Tibial nerve (tissue), 3 donors: ENCODE results near the gene TNS3.

Experiments
- POLR2A ChIP-seq, 2 donors: fragments of 450-650 bp; IDR thresholded peaks; one replicate each; pipeline ENCODE4 v1.6.1; 2017; ENCODE audit warnings: antibody characterized with exemption in 2 of 2, mild to moderate bottlenecking in 2 of 2, moderate library complexity in 2 of 2
- TF ChIP-seq, protein P1 (sequence below), 5 experiments: fragments of 200-600 bp in 3 of 5; fragments of 450-650 bp in 2 of 5; sonication (generic) in 3 of 5; IDR thresholded peaks; one replicate each; pipeline ENCODE4 v1.5.1; 2016 to 2019; ENCODE audit warnings: antibody characterized with exemption in 5 of 5, mild to moderate bottlenecking in 3 of 5, moderate library complexity in 2 of 5

GRCh38 chr7:47443049-47443448, 138.9 kb downstream of the TNS3 start:
- TF ChIP-seq, protein P1, sequence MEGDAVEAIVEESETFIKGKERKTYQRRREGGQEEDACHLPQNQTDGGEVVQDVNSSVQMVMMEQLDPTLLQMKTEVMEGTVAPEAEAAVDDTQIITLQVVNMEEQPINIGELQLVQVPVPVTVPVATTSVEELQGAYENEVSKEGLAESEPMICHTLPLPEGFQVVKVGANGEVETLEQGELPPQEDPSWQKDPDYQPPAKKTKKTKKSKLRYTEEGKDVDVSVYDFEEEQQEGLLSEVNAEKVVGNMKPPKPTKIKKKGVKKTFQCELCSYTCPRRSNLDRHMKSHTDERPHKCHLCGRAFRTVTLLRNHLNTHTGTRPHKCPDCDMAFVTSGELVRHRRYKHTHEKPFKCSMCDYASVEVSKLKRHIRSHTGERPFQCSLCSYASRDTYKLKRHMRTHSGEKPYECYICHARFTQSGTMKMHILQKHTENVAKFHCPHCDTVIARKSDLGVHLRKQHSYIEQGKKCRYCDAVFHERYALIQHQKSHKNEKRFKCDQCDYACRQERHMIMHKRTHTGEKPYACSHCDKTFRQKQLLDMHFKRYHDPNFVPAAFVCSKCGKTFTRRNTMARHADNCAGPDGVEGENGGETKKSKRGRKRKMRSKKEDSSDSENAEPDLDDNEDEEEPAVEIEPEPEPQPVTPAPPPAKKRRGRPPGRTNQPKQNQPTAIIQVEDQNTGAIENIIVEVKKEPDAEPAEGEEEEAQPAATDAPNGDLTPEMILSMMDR (IDR thresholded peaks at IDR 0.05) = no peak
- no peak for TF ChIP-seq POLR2A (IDR thresholded peaks at IDR 0.05)
